ENCODE measurements around the gene SAXO1.
"Not testable (repeated sequence)": the region's sequence is repeated elsewhere in the genome, so short reads cannot be mapped to it uniquely, and the experiment has no call there.

SAXO1 gene

DNA sequence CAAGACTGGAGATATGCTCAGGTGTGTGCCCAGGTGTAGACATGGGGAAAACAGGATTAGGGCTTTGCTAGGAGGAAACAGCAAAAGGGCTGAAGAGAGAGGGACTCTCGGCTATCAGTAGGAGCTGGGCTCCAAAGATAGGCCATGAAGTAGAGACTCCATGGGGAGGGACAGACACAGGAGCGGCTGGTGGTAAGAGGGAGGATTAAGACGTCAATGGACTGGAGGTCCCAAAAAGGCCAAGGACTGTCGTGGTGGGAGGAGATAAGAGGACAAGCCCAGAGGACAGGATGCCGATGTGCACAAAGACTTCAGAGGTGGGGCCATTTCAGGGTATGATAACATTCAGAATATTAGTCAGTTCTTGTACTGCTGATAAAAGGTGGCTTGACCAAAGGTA is 93.1 kb downstream of the SAXO1 start:
- DNase-seq (ENCODE audit: extremely low read depth, low read depth): no peak
- TF ChIP-seq, protein P1, sequence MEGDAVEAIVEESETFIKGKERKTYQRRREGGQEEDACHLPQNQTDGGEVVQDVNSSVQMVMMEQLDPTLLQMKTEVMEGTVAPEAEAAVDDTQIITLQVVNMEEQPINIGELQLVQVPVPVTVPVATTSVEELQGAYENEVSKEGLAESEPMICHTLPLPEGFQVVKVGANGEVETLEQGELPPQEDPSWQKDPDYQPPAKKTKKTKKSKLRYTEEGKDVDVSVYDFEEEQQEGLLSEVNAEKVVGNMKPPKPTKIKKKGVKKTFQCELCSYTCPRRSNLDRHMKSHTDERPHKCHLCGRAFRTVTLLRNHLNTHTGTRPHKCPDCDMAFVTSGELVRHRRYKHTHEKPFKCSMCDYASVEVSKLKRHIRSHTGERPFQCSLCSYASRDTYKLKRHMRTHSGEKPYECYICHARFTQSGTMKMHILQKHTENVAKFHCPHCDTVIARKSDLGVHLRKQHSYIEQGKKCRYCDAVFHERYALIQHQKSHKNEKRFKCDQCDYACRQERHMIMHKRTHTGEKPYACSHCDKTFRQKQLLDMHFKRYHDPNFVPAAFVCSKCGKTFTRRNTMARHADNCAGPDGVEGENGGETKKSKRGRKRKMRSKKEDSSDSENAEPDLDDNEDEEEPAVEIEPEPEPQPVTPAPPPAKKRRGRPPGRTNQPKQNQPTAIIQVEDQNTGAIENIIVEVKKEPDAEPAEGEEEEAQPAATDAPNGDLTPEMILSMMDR (IDR thresholded peaks at IDR 0.05; ENCODE audit: low read depth, low read length): no peak

DNA sequence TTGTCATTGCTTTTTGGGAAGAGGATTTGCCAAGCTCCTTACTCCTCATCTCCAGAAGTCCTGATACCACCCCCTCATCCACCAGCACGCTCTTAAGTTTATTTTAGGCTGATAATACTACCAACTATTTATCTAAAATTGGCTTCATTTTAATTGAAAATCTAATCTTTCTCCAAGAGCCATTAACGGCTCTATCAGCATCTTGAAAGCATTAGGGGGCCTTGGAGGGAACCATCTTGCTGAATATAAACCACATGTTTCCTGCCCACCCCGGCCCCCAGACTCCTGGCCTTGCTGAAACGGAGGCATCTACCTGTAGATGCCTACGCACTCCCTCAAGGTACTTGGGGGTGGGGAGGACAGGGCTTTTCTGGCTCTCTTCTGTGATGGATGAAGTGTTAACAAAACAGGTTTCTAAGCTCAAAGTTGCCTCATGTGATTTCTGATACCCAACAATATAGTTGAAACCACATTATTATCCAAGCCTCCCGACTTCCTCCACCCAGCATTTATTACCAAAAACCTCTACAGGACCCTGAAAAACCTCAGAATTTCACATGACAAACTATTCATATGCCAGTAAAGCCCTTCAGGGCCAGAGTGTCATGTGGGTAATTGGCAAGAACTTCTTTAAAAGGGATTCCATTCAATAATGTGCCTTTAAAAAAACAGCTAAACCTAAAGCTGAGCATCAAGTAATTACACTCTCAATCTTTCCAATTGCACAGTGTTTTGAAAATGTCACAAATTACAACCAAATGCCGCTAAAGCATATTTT is 96.7 kb downstream of the SAXO1 start:
- DNase-seq (ENCODE audit: extremely low read depth, low read depth): no peak
- TF ChIP-seq, protein P1 (IDR thresholded peaks at IDR 0.05; ENCODE audit: low read depth, low read length): no peak

DNA sequence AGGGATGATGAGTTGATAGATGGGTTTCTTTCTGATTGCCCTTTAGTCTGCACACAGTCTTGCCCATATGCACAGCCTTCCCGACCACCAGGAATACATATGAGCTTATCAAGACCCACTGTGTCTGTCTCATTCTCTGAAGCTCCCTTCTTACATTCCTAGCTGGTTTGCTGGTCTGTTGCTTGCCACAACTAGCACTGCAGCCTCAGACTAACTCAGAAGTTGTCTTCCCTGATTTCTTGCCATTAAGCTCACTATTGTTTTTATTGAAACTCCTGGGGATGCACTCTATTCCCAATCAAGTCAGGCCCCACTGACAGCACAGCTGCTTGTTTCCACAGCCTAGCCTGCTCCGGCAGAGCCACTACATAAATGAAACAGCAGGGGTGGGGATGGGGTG is 97.5 kb downstream of the SAXO1 start:
- TF ChIP-seq, protein P1 (IDR thresholded peaks at IDR 0.05; ENCODE audit: low read depth, low read length): no peak
- DNase-seq (ENCODE audit: extremely low read depth, low read depth): no peak

DNA sequence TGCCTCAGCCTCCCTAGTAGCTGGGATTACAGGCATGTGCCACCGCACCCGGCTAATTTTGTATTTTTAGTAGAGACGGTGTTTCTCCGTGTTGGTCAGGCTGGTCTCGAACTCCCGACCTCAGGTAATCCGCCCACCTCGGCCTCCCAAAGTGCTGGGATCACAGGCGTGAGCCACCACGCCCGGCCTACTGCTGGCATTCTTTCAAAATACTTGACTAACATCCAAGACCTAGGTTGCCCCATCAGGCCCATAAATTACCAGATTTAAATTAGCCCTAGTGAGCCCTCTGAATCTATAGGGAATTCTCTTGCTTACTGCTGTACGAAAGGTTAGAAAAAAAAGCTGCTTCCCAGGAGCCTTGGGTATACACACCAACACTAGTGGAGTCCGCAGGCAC is 102.4 kb downstream of the SAXO1 start:
- not testable (repeated sequence) for DNase-seq (ENCODE audit: extremely low read depth, low read depth)

DNA sequence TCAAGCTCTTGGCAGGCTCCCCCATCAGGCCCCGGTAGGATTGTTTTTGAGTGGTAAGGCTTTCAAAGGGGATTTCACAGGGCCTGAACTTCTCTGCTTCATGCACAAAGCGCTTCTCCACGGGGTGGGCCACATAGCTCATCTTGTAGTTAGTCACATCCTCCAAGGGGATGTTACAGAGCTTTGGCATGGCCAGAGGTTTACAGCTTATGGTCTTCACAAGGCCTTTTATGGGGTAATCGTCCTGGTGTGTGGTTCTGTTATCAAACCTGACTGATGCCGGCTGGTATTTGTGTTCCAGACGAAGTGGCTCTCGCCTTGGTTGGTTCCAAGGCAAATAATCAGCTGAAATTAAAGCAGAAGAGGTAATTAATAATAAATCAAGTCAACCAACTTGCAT is 104.3 kb downstream of the SAXO1 start:
- no peak for DNase-seq (ENCODE audit: extremely low read depth, low read depth)
- TF ChIP-seq, protein P1 (IDR thresholded peaks at IDR 0.05; ENCODE audit: low read depth, low read length): no peak

DNA sequence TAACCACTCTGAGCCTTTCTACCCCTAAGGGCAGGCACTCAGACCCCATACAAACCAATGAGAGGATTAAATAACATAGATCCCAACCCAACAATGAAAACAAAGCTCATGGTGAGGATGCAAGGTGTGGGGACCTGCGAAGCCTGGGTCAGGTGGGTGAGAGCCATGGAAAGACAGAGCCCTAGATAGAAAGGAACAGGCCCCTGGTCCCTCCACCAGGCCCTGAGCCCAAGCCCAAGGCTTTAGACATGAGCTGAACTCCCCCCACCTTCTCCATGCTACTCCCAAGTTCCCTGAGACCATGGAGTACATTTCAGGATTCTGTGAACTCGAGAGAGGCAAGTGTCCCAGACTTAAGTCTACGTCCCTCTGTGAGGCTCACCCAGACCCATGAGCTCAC is 106.5 kb downstream of the SAXO1 start:
- DNase-seq (ENCODE audit: extremely low read depth, low read depth): no peak
- TF ChIP-seq, protein P1 (IDR thresholded peaks at IDR 0.05; ENCODE audit: low read depth, low read length): no peak

DNA sequence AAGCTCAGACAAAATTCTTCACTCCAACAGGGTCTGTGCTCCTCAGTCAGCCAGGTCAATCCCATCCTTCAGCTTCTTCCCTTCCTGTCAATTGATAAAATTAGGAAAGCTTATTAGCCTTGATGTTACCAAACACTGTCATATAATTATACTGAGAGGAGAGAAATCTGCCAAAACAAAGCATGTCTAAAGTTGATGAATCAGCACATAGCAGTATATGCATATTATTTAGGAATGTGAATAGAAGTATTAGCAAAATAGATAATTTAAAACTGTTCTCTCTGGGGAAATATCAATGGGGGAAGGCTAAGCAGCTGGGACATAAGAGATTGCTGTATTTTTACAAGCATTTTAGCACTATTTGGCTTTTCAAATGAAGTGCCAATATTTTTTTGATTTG is 107.1 kb downstream of the SAXO1 start:
- DNase-seq (ENCODE audit: extremely low read depth, low read depth): no peak
- TF ChIP-seq, protein P1 (IDR thresholded peaks at IDR 0.05; ENCODE audit: low read depth, low read length): no peak
